ENCODE results near the gene AMIGO1.

- TF ChIP-seq, protein P1, sequence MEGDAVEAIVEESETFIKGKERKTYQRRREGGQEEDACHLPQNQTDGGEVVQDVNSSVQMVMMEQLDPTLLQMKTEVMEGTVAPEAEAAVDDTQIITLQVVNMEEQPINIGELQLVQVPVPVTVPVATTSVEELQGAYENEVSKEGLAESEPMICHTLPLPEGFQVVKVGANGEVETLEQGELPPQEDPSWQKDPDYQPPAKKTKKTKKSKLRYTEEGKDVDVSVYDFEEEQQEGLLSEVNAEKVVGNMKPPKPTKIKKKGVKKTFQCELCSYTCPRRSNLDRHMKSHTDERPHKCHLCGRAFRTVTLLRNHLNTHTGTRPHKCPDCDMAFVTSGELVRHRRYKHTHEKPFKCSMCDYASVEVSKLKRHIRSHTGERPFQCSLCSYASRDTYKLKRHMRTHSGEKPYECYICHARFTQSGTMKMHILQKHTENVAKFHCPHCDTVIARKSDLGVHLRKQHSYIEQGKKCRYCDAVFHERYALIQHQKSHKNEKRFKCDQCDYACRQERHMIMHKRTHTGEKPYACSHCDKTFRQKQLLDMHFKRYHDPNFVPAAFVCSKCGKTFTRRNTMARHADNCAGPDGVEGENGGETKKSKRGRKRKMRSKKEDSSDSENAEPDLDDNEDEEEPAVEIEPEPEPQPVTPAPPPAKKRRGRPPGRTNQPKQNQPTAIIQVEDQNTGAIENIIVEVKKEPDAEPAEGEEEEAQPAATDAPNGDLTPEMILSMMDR (IDR thresholded peaks at IDR 0.05) = no peak
- TF ChIP-seq EP300 (IDR thresholded peaks at IDR 0.05) (no peak), POLR2AphosphoS5 (IDR thresholded peaks at IDR 0.05) (no peak), POLR2A (IDR thresholded peaks at IDR 0.05) (no peak)
Measured at GRCh38 chr1:109516872-109517271, 7.3 kb upstream of the AMIGO1 start.
